OCI-LY1 (cell line): ENCODE data around the gene ZNF79.

Experiments
- H2AFZ ChIP-seq: fragments of 200-600 bp; sonication (generic), shearing (Covaris generic); 2 replicates; pipeline ENCODE4 v1.6.0; 2014; ENCODE audit warnings: antibody characterized with exemption, mild to moderate bottlenecking, low read length
- H3F3A ChIP-seq: fragments of 200-600 bp; sonication (generic), shearing (Covaris generic); 2 replicates; pipeline ENCODE4 v1.6.0; 2014; ENCODE audit warnings: mild to moderate bottlenecking, antibody characterized with exemption, low read length, moderate library complexity; ENCODE audit not compliant: insufficient read depth
- H3K27ac ChIP-seq: fragments of 200-600 bp; sonication (generic); 2 replicates; pipeline ENCODE4 v1.5.1; 2014; ENCODE audit warnings: low read length, mixed run types, mild to moderate bottlenecking, low read depth; ENCODE audit not compliant: poor library complexity, severe bottlenecking
- H3K27me3 ChIP-seq: fragments of 200-600 bp; sonication (generic); 2 replicates; pipeline ENCODE4 v1.6.0; 2014; ENCODE audit warnings: antibody characterized with exemption, mild to moderate bottlenecking, low read length, moderate library complexity; ENCODE audit not compliant: insufficient read depth
- H3K36me3 ChIP-seq: fragments of 200-600 bp; sonication (generic); 2 replicates; pipeline ENCODE4 v1.6.1; 2014; ENCODE audit warnings: mild to moderate bottlenecking, antibody characterized with exemption, low read length, moderate library complexity, mixed read lengths; ENCODE audit not compliant: insufficient read depth
- H3K4me1 ChIP-seq: fragments of 200-600 bp; sonication (generic); 2 replicates; pipeline ENCODE4 v1.5.1; 2014; ENCODE audit warnings: mild to moderate bottlenecking, low read length, moderate library complexity; ENCODE audit not compliant: insufficient read depth, severe bottlenecking
- H3K4me2 ChIP-seq: fragments of 200-600 bp; sonication (generic), shearing (Covaris generic); 2 replicates; pipeline ENCODE4 v1.6.1; 2014; ENCODE audit warnings: low read length
- H3K4me3 ChIP-seq: fragments of 200-600 bp; sonication (generic); 2 replicates; pipeline ENCODE4 v1.5.1; 2014; ENCODE audit warnings: low read length, low read depth, mild to moderate bottlenecking, mixed read lengths; ENCODE audit not compliant: poor library complexity, severe bottlenecking
- H3K79me2 ChIP-seq: fragments of 200-600 bp; shearing (Covaris generic); 2 replicates; pipeline ENCODE4 v1.6.1; 2016; ENCODE audit warnings: mixed run types, low read length, mixed read lengths; ENCODE audit not compliant: insufficient read depth
- H3K9ac ChIP-seq: fragments of 200-600 bp; sonication (generic), shearing (Covaris generic); 2 replicates; pipeline ENCODE4 v1.6.1; 2014; ENCODE audit warnings: mild to moderate bottlenecking, low read length, mixed read lengths
- H3K9me2 ChIP-seq: fragments of 200-600 bp; sonication (generic), shearing (Covaris generic); 2 replicates; pipeline ENCODE4 v1.6.1; 2014; ENCODE audit warnings: low read depth, mild to moderate bottlenecking, low read length, mixed read lengths
- H3K9me3 ChIP-seq: fragments of 200-600 bp; shearing (Covaris generic); 2 replicates; pipeline ENCODE4 v1.6.1; 2014; ENCODE audit warnings: low read length, mixed read lengths
- H4K20me1 ChIP-seq: fragments of 200-600 bp; sonication (generic), shearing (Covaris generic); 2 replicates; pipeline ENCODE4 v1.6.0; 2016; ENCODE audit warnings: mild to moderate bottlenecking, low read length; ENCODE audit not compliant: insufficient read depth
- EZH2 ChIP-seq: fragments of 200-600 bp; sonication (generic), shearing (Covaris generic); IDR thresholded peaks from 2 replicates; pipeline ENCODE4 v1.8.0; 2017; ENCODE audit warnings: borderline replicate concordance, mixed run types, mild to moderate bottlenecking, antibody characterized with exemption, low read length, moderate library complexity, mixed read lengths
- TF ChIP-seq, protein P1 (sequence below): fragments of 200-600 bp; sonication (generic), shearing (Covaris generic); IDR thresholded peaks from 2 replicates; pipeline ENCODE4 v1.5.1; 2017; ENCODE audit warnings: mild to moderate bottlenecking, antibody characterized with exemption, low read length, moderate library complexity, mixed read lengths

ZNF79 gene

DNA sequence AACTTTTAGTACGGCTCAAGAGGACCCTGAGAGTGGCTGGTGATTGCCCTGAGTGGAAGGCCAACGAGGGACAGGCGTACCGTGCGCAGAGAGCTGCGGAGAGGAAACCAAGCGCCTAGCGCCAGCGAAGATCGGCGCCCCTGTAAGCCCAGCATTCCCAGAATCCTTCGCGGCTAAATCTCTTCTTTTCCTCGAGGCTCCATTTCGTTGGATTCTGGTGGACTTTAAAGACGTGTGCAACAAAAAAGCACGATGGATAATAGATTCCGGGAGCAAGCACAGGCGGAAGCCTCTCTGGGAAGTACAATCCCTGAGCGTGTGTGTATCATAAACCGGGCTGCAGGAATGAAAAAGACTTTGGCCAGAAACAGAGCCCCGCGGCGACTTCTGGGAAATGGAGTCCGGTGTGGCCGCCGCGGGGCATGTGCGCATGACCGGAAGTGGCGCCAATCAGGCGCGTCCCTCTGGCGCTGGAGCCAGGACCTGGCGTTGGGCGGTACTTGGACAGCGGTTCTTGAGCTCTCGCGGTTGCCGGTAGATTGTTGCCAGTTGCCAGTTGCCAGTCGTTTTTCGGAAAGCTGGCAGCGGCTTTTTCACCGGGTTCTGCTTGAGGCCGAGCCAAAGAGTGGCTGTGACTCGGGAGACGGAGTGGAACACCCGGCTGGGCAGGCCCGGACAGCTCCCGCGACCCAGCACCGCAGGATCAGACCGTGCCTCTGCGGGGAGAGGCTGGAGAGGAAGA is at the start of gene ZNF79:
Gene ZNF79 (plus strand): TSS at position 449 of the 742 bp plus-strand sequence. CDS start 406 bp downstream, outside the sequence.
- Histone ChIP-seq H3K79me2 (peaks cover 8% of the 10 kb centered on the region), H3K4me1 (peaks cover 24% of the 10 kb centered on the region), H3K9ac (peak within 1 kb of the TSS; percentile 88), H3F3A (no peaks in the 10 kb centered on the region), H3K4me2 (peak within 1 kb of the TSS; percentile 76), H2AFZ (0 out of 2 replicates have a peak within 1 kb of the TSS, but pooled peaks have one; percentile 20), H3K4me3 (peak within 1 kb of the TSS; percentile 88), H3K9me3 (no peaks in the 10 kb centered on the region), H4K20me1 (no peaks in the 10 kb centered on the region), H3K27ac (peak within 1 kb of the TSS; percentile 37), H3K27me3 (no peaks in the 10 kb centered on the region), H3K9me2 (no peaks in the 10 kb centered on the region), H3K36me3 (peaks cover 9% of the 10 kb centered on the region)
- TF ChIP-seq EZH2 = no peak
- TF ChIP-seq, protein P1, sequence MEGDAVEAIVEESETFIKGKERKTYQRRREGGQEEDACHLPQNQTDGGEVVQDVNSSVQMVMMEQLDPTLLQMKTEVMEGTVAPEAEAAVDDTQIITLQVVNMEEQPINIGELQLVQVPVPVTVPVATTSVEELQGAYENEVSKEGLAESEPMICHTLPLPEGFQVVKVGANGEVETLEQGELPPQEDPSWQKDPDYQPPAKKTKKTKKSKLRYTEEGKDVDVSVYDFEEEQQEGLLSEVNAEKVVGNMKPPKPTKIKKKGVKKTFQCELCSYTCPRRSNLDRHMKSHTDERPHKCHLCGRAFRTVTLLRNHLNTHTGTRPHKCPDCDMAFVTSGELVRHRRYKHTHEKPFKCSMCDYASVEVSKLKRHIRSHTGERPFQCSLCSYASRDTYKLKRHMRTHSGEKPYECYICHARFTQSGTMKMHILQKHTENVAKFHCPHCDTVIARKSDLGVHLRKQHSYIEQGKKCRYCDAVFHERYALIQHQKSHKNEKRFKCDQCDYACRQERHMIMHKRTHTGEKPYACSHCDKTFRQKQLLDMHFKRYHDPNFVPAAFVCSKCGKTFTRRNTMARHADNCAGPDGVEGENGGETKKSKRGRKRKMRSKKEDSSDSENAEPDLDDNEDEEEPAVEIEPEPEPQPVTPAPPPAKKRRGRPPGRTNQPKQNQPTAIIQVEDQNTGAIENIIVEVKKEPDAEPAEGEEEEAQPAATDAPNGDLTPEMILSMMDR = no peak

DNA sequence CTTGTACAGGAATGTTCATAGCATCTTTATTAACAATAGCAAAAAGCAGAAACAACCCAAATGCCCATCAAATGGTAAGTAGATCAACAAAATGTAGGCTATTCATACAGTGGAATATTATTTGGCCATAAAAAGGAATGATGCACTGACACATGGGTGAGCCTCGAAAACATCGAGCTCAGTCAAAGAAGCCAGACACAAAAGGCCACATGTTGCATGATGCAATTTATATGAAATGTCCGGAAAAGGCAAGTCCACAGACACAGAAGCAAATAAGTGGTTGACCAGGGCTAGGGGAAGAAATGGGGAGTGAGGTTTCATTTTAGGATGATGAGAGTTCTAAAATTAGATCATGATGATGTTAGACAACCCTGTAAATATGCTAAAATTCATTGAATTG is 43.7 kb upstream of the ZNF79 start:
- Histone ChIP-seq H3K4me2 (no peak overlapping the region), H3K27me3 (no peaks in the 10 kb centered on the region), H3K36me3 (no peaks in the 10 kb centered on the region), H3K27ac (no peak overlapping the region), H3K9me2 (no peaks in the 10 kb centered on the region), H2AFZ (no peak overlapping the region), H3K79me2 (no peaks in the 10 kb centered on the region), H3K9ac (no peak overlapping the region), H3F3A (no peaks in the 10 kb centered on the region), H3K4me3 (no peak overlapping the region), H3K4me1 (no peaks in the 10 kb centered on the region), H4K20me1 (no peaks in the 10 kb centered on the region), H3K9me3 (no peaks in the 10 kb centered on the region)
- TF ChIP-seq, protein P1 = no peak
- no peak for TF ChIP-seq EZH2

DNA sequence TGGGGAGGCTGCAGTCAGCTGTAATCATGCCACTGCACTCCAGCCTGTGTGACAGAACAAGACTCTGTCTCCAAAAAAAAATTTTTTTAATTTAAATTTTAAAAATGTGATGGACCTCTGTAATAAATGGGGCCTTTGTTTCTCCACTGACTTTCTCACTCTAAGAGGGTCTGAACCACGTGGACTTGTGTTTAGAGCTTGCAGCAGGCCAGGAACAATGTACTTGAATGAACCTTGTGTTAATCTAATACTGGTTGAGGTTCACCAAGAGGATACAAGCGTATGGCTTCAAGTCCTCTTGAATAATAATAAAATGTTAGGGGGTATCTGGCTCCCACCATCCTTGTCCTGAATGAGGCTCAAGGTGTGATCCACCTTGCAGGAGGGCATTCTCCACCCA is 41.6 kb upstream of the ZNF79 start:
- TF ChIP-seq EZH2 = no peak
- TF ChIP-seq, protein P1 = no peak
- no peaks in the 10 kb centered on the region for H3K9me2 ChIP-seq
- H3K27me3 ChIP-seq = no peaks in the 10 kb centered on the region
- H3K9me3 ChIP-seq = no peaks in the 10 kb centered on the region
- H2AFZ ChIP-seq = no peak overlapping the region
- H4K20me1 ChIP-seq = no peaks in the 10 kb centered on the region
- no peak overlapping the region for H3K27ac ChIP-seq
- H3K79me2 ChIP-seq = no peaks in the 10 kb centered on the region
- no peak overlapping the region for H3K9ac ChIP-seq
- no peak overlapping the region for H3K4me2 ChIP-seq
- no peaks in the 10 kb centered on the region for H3F3A ChIP-seq
- no peaks in the 10 kb centered on the region for H3K4me1 ChIP-seq
- no peaks in the 10 kb centered on the region for H3K36me3 ChIP-seq
- H3K4me3 ChIP-seq = no peak overlapping the region
